HUDEP-2 (cell line): Measurements from ENCODE around the gene STARD9.
"Not testable (repeated sequence)": the region's sequence is repeated elsewhere in the genome, so short reads cannot be mapped to it uniquely, and the experiment has no call there.

Source experiments
- DNase-seq, 76 experiments: peaks; one replicate each; lab custom pipeline; 2025; ENCODE audit not compliant: unreplicated experiment in 76 of 76; lab: John Stamatoyannopoulos, UW

STARD9 gene

DNA sequence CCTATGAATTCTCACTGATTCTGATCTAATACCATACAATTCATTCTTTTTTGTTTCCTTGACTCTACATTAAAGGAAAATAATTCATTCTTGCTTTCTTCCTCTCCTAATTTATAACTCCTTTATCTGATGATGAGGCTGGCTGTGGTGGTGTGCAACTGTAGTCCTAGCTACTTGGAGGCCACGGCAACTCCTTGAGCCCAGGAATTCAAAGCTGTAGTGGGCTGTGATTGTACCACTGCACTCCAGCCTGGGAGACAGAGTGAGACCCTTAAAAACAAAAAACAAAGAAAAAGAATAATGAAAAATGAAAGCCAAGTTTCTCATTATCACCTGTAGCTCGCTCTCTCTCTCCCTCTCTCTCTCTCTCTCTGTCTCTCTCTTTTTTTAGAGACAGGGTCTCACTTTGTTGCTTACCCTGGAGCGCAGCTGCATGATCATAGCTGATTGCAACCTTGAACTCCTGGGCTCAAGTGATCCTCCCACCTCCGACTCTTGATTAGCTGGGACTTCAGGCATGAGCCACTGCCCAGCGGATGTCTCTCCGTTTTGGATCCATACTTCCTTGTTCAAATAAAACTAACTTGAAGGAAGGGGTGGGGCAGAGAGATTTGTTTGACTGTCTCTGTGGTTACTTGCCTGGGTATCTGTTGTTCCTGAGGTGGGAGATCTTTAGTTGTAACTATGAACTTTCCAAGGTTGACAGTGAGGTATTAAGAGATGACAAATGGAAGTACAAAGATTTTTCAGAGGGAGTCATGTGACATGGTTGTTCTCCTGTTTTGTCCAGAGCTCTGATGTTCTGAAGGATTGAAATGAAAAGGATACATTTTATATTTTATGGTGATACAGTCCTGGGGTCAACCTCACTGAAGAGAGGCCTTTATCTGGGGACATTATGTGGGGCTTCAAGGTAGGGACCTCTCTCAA, 46.9 kb downstream of the STARD9 start:
- DNase-seq = no peak

DNA sequence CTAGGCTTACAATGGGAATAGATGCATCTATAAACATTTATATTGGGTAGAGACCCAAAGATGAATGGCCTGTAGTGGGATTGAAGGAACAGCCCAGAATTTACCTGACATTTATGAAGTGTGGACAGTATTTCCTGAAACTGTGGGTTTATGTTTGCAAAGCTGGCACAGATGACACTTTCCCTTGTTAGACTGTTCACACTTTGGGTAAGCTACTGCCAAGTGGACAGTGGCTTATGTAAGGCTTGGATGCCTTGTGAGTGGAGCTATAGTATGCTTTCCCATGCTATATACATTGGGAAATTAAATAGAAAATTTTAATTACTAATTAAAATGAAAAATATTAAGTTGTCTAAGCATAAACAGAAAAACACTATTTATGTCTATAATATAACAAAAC, 48.5 kb downstream of the STARD9 start:
- no peak for DNase-seq

DNA sequence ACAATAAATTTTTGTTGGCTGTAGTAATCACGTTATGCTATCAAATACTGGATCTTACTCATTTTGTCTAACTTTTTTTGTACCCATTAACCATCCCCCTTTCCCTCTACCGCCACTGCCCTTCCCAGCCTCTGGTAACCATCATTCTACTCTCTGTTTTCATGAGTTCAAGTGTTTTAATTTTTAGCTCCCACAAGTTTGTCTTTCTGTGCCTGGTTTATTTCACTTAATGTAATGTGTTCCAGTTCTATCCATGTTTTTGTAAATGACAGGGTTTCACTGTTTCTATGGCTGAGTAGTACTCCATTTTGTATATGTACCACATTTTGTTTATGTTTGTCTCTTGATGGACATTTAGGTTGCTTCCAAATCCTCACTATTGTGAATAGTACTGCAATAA, 52.1 kb downstream of the STARD9 start:
- no peak for DNase-seq

DNA sequence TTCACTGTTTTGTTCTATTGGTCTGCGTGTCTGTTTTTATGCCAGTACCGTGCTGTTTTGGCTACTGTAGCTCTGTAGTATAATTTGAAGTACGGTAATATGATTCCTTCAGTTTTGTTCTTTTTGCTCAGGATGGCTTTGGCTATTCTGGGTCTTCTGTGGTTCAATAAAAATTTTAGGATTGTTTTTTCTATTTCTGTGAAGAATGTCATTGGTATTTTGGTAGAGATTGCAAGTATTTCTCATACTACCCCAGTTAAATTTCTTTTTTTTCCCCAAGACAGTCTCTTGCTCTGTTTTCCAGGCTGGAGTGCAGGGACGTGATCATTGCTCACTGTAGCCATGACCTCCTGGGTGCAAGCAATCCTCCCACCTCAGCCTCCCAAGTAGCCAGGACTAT, 53.4 kb downstream of the STARD9 start:
- no peak for DNase-seq

- no peak for DNase-seq
Observed at GRCh38 chr15:42632105-42632675, 56.8 kb downstream of the STARD9 start.

GRCh38 chr15:42640109-42640508, 64.7 kb downstream of the STARD9 start:
- DNase-seq = no peak

GRCh38 chr15:42650208-42651066, 75.0 kb downstream of the STARD9 start:
- peak in 69 of 76 experiments; percentile 1 to 74 (median 42) for DNase-seq

GRCh38 chr15:42665827-42666226, 90.4 kb downstream of the STARD9 start:
- DNase-seq = no peak

- no peak for DNase-seq
Observed at GRCh38 chr15:42667855-42668254, 92.4 kb downstream of the STARD9 start.

DNA sequence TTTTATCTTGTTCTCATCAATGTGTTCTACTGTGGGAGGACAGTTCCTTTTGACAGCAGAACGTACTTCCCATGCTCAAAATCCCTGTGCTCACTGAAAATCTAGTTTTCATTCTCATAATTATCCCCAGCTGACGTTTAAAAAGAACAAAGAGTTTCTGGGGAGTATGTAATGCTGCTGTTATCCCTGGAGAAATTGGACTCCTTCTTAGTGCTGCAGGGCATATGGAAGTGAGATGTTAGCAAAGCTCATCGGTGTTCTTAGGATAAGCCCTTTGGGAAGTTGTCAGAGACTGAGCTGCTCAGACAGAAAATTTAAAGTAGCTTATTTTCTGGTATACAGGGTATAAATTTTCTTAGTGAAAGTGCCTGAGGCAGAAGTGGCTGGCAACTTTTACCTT, 95.0 kb downstream of the STARD9 start:
- DNase-seq = no peak

DNA sequence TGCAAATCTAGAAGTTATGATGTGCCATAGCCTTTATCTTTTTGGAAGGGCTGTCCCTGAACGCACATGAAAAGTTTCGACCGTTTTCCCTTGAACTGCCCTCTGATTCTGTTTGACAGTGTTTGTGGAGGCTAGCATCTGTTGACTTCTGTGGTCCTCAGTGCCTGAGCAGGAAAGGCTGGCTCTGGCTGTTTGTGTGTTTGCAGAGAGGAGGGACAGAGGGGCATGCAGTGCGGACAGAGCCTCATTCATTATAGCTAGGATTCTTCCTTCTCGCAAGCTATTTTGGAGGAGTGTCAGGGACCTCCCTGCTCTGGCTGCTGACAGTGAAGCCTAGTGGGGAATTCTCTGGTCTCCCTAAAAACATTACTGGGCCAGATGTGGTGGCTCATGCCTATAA, 97.0 kb downstream of the STARD9 start:
- DNase-seq = no peak

DNA sequence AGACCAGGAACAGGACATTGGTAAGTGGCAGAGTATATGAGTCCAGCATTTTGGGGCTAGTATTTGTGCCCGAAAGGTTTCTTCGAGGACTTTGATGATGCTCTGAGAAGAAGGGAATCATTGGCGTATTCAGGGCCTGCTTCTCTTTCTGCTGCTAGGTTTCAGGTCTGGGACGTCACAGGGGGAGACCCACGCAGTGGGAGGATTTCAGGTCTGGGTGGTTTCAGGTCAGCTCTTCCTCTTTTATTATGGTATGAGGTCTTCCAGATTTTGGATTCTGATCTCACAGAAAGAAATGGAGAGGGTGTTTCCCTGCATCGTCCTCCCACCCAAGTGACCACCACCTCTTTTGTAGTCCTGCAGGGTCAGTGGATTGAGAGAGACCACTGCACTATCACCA, 99.1 kb downstream of the STARD9 start:
- DNase-seq = no peak

DNA sequence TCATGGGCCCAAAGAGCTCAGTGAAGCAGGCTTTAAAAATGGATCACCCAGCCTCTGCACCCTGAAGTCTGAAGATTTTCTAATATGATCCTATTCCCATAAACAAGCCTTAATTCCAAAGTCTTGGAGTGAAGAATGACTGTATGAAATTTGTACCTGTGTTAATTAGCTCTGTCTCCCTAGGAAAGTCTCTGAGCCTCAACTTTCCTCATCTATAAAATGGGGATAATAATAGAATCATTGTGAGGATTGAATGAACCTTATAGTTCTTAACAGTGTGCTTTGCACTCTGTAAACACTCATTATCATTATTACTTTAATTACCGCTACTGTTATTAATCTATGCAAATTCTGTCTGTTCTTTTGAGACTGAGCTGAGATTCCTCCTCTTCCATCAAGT, 99.6 kb downstream of the STARD9 start:
- DNase-seq = no peak

DNA sequence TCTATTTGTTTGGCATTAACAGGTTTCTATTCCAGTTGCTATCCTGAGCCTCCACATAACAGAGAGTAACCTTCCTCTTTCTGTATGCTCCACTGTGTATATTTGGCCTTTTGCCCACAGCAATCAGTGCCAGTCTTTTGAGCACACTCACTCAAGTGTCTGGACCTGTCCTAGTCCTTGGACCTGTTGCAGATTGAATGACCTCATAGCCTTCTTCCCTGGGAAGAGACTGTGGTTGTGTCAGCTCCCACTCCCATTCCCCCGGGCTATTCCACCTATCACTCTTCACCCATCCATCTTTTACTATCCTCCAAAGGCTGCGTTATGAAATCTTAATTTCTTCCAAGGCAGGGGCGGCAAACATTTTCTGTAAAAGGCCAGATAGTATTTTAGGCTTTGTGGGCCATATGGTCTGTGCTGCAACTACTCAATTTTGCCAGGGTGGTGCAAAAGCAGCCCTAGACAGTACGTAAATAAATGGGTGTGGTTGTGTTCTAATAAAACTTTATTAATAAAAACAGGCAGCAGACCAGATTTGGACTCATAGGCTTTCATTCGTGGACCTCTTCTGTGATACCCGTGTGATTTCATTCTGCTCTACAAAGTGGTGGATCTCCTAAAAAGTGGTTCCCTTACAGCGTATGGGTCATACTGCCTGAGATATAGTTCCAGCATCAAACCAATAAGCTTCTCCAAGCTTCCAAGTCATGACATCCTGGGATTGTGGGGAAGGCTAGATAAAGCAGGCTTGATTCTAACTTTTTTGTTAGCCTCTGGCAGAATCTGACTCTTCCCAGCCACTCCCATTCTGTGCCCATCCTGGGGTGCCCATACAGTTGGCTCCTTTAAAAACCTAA, 104.1 kb downstream of the STARD9 start:
- DNase-seq = no peak

GRCh38 chr15:42680142-42680482, 104.7 kb downstream of the STARD9 start:
- not testable (repeated sequence) for DNase-seq

- no peak for DNase-seq
Observed at GRCh38 chr15:42681119-42681518, 105.7 kb downstream of the STARD9 start.

DNA sequence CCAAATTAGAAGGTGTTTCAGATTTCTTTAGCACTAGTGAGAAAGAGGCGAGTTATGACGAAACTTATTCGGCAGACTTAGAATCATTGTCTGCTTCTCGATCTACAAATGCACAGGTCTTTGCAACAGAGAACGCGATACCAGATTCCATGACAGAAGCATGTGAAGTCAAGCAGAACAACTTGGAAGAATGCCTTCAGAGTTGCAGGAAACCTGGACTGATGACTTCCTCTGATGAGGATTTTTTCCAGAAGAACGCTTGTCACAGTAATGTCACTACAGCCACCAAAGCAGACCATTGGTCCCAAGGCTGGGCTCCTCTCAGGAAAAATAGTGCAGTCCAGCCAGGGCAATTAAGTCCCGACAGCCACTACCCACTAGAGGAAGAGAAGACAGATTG, 110.9 kb downstream of the STARD9 start:
- no peak for DNase-seq

DNA sequence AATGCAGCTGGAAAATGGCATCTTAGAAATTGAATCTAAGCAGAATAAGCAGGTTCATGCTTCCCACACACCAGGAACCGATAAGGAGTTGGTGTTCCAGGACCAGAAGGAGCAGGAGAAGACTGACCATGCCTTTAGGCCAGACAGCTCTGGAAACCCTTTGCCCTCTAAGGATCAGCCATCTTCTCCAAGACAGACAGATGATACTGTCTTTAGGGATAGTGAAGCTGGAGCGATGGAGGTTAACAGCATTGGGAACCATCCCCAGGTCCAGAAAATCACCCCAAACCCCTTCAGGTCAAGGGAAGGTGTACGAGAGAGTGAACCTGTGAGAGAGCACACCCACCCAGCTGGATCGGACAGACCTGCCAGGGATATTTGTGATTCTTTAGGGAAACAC, 112.3 kb downstream of the STARD9 start:
- no peak for DNase-seq

GRCh38 chr15:42688301-42688700, 112.9 kb downstream of the STARD9 start:
- no peak for DNase-seq

GRCh38 chr15:42691308-42691707, 115.9 kb downstream of the STARD9 start:
- peak in 4 of 76 experiments; percentile 3 to 28 (median 8) for DNase-seq
